Endodermal cell (in vitro differentiated cells): ENCODE data around the gene YY1. TPM values are rescaled to one million over a fixed set of nuclear protein-coding genes. Genes with fewer than 3 reads are reported as not detected.
"Not testable (repeated sequence)": the region's sequence is repeated elsewhere in the genome, so short reads cannot be mapped to it uniquely, and the experiment has no call there.

ENCODE experiments used
- DNase-seq: peaks from one replicate; pipeline ENCODE4 v3.0.0-alpha.2; 2017
- H3K27ac ChIP-seq: 2 replicates; pipeline ENCODE4 v1.5.1; 2013; ENCODE audit warnings: mild to moderate bottlenecking, low read depth, low read length, moderate library complexity
- H3K27me3 ChIP-seq: 2 replicates; pipeline ENCODE4 v1.6.1; 2013; ENCODE audit warnings: mild to moderate bottlenecking, low read length, moderate library complexity; ENCODE audit not compliant: insufficient read depth, control insufficient read depth, poor library complexity, severe bottlenecking
- H3K36me3 ChIP-seq: 2 replicates; pipeline ENCODE4 v1.7.0; 2013; ENCODE audit warnings: mild to moderate bottlenecking, low read length, moderate library complexity; ENCODE audit not compliant: control insufficient read depth, insufficient read depth
- H3K4me1 ChIP-seq: one replicate; pipeline ENCODE4 v1.7.0; 2013; ENCODE audit warnings: low read length; ENCODE audit not compliant: control insufficient read depth, insufficient read depth
- H3K4me3 ChIP-seq: 2 replicates; pipeline ENCODE4 v1.5.1; 2013; ENCODE audit warnings: mild to moderate bottlenecking, low read length, moderate library complexity
- H3K9ac ChIP-seq: 2 replicates; pipeline ENCODE4 v1.6.1; 2013; ENCODE audit warnings: mild to moderate bottlenecking, low read length, moderate library complexity; ENCODE audit not compliant: poor library complexity, severe bottlenecking; ENCODE audit errors: extremely low read depth
- H3K9me3 ChIP-seq: 2 replicates; pipeline ENCODE4 v1.6.1; 2013; ENCODE audit warnings: mild to moderate bottlenecking, low read length, moderate library complexity; ENCODE audit not compliant: control insufficient read depth
- H3K27ac Mint-ChIP-seq: 2 replicates; pipeline ENCODE4 v1.8.0; 2020; ENCODE audit warnings: mixed read lengths
- H3K27me3 Mint-ChIP-seq: 2 replicates; pipeline ENCODE4 v1.8.0; 2021; ENCODE audit warnings: mild to moderate bottlenecking, mixed read lengths; ENCODE audit not compliant: insufficient read depth
- H3K36me3 Mint-ChIP-seq: 2 replicates; pipeline ENCODE4 v1.8.0; 2020; ENCODE audit warnings: low read depth, mixed read lengths
- H3K4me1 Mint-ChIP-seq: 2 replicates; pipeline ENCODE4 v1.8.0; 2020; ENCODE audit warnings: mixed read lengths
- H3K4me3 Mint-ChIP-seq: 2 replicates; pipeline ENCODE4 v1.8.0; 2020; ENCODE audit warnings: mild to moderate bottlenecking, moderate library complexity, mixed read lengths
- H3K9me3 Mint-ChIP-seq: 2 replicates; pipeline ENCODE4 v1.8.0; 2020; ENCODE audit warnings: mild to moderate bottlenecking, mixed read lengths
- WGBS, 2 experiments: methylation state at CpG; one replicate each; pipeline versions ENCODE4 v1.1.5 to v1.1.7; 2013; ENCODE audit warnings: missing lambda C conversion rate in 2 of 2, mixed read lengths in 1 of 2; ENCODE audit not compliant: insufficient coverage in 1 of 2, insufficient read length in 1 of 2; 5-methylcytosine and 5-hydroxymethylcytosine counted together
- total RNA-seq, 2 donors: library from RNA; stranded (reverse); fragmentation: NEBNext Ultra II Directional in 1 of 2; extraction: Animal tissue kit (Norgen Biotek cat#: 25700) in 1 of 2; gene quantifications; 2 replicates in 1 of 2; 3 replicates in 1 of 2; pipeline ENCODE4 v1.2.1, GENCODE V29; 2021
- TF ChIP-seq, protein P1 (sequence below): fragments of 200-600 bp; sonication (generic); conservative IDR thresholded peaks from 2 replicates; pipeline ENCODE4 v1.5.0; 2021; ENCODE audit warnings: antibody characterized with exemption, mild to moderate bottlenecking

The YY1 gene
- total RNA-seq, 2 donors from 2014 or later = 94.8 to 103 TPM

DNA sequence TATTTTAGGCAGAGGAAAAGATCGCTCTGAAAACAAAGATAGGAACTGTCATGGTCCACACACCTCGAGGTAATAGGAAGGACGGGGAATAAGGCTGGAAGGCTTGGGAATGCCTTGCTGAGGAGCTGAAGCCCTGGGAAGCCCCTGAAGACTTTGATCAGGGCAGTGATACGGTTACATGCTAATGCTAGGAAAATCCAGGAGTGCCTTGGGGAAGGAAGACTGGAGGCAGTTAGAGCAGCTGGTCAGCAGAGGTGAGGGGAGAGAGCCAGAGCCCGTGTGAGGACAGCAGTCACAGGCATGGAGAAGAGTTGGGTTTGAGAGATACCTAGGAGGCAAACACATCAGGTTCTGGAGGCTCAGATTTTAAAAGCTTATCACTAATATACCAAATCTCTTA is 8.6 kb upstream of the YY1 start:
- Histone ChIP-seq H3K27ac (no peak overlapping the region), H3K9me3 (no peaks in the 10 kb centered on the region), H3K4me1 (no peaks in the 10 kb centered on the region), H3K27me3 (no peaks in the 10 kb centered on the region), H3K9ac (no peak overlapping the region), H3K36me3 (peaks cover 40% of the 10 kb centered on the region), H3K4me3 (no peak overlapping the region)
- Mint-ChIP-seq H3K4me3 (no peak overlapping the region), H3K27ac (peak overlapping the region; percentile 81), H3K4me1 (peaks cover 16% of the 10 kb centered on the region), H3K36me3 (peaks cover 24% of the 10 kb centered on the region), H3K27me3 (no peaks in the 10 kb centered on the region), H3K9me3 (no peaks in the 10 kb centered on the region)
- 87 to 98% methylated on average over 4 to 5 of the region's 5 CpGs for WGBS, 2 experiments
- TF ChIP-seq, protein P1, sequence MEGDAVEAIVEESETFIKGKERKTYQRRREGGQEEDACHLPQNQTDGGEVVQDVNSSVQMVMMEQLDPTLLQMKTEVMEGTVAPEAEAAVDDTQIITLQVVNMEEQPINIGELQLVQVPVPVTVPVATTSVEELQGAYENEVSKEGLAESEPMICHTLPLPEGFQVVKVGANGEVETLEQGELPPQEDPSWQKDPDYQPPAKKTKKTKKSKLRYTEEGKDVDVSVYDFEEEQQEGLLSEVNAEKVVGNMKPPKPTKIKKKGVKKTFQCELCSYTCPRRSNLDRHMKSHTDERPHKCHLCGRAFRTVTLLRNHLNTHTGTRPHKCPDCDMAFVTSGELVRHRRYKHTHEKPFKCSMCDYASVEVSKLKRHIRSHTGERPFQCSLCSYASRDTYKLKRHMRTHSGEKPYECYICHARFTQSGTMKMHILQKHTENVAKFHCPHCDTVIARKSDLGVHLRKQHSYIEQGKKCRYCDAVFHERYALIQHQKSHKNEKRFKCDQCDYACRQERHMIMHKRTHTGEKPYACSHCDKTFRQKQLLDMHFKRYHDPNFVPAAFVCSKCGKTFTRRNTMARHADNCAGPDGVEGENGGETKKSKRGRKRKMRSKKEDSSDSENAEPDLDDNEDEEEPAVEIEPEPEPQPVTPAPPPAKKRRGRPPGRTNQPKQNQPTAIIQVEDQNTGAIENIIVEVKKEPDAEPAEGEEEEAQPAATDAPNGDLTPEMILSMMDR = no peak
- DNase-seq = no peak

DNA sequence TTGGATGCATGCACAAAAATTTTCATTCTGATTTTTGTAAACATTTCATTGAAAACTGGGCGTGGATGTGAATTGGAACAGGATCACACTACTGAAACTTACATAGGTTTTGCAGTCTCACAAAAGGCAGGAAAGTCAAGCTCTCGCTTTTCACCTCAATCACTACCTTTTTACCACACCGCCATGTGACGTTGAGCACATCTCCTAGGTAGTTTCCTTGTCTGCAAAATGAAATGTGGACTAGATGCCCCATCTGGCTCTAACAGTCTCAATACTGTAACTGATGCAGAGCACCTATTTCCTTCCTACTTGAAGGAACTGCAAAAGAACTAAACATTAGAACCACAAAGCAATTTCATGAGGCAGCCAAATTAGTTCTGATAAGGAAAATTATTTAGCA is 4.4 kb upstream of the YY1 start:
- Histone ChIP-seq H3K36me3 (peaks cover 25% of the 10 kb centered on the region), H3K9me3 (no peaks in the 10 kb centered on the region), H3K4me3 (no peak overlapping the region), H3K27me3 (no peaks in the 10 kb centered on the region), H3K27ac (no peak overlapping the region), H3K9ac (no peak overlapping the region), H3K4me1 (no peaks in the 10 kb centered on the region)
- TF ChIP-seq, protein P1 = no peak
- no peak overlapping the region for H3K4me3 Mint-ChIP-seq
- no peak for DNase-seq
- peaks cover 22% of the 10 kb centered on the region for H3K36me3 Mint-ChIP-seq
- WGBS, 2 experiments = 96 to 98% methylated on average over 4 of the region's 4 CpGs
- H3K9me3 Mint-ChIP-seq = no peaks in the 10 kb centered on the region
- no peaks in the 10 kb centered on the region for H3K27me3 Mint-ChIP-seq
- H3K27ac Mint-ChIP-seq = no peak overlapping the region
- H3K4me1 Mint-ChIP-seq = peaks cover 28% of the 10 kb centered on the region

DNA sequence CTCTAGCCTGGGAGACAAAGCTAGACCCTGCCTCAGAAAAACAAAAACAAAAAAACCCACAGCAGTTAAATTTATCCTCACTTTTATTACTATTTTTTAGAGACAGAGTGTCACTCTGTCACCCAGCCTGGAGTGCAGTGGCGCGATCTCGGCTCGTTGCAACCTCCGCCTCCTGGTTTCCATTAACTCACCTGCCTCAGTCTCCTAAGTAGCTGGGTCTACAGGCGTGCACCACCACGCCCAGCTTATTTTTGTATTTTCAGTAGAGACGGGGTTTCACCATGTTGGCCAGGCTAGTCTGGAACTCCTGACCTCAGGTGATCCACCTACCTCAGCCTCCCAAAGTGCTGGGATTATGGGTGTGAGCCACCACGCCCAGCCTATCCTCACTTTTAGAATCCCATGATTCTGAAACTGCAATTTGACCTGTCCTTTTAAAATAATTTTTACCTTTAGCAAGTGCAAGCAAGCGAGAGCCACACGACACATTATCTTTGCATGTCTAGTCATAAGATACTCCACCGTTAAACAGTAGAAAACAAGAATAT is 2.6 kb upstream of the YY1 start:
- Mint-ChIP-seq H3K27ac (peak overlapping the region; percentile 41), H3K36me3 (peaks cover 22% of the 10 kb centered on the region), H3K4me1 (peaks cover 29% of the 10 kb centered on the region), H3K4me3 (peak overlapping the region; percentile 81)
- WGBS, 2 experiments = 93% methylated on average over 12 of the region's 12 CpGs
- not testable (repeated sequence) for H3K27me3 ChIP-seq, H3K9me3 Mint-ChIP-seq, H3K9me3 ChIP-seq, DNase-seq, H3K27me3 Mint-ChIP-seq, H3K9ac ChIP-seq, H3K4me1 ChIP-seq, H3K27ac ChIP-seq
- peaks cover 16% of the 10 kb centered on the region for H3K36me3 ChIP-seq
- peak overlapping the region; percentile 86 for H3K4me3 ChIP-seq

DNA sequence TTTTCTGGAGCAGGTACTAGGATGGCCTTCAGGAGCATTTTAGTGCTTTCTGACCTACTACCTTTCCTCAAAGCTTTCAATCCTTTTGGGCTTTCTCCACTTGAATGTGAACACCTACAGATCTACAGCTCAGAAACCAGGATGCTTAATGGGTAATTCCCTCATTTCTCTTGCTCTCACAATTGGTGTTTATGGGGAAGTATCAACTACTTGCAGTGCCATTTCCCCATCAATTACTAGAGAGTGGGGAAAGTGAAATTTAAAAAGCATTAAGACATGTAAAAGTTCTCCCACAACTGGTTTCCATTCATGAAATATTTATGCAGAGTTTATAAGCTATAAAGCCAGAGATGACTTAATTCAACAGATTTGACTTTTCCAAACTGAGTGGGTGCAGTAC is 2.1 kb upstream of the YY1 start:
- Mint-ChIP-seq H3K4me1 (peaks cover 27% of the 10 kb centered on the region), H3K27me3 (no peaks in the 10 kb centered on the region), H3K4me3 (peak overlapping the region; percentile 81), H3K27ac (peak overlapping the region; percentile 41), H3K9me3 (no peaks in the 10 kb centered on the region), H3K36me3 (peaks cover 25% of the 10 kb centered on the region)
- Histone ChIP-seq H3K27me3 (no peaks in the 10 kb centered on the region), H3K9me3 (no peaks in the 10 kb centered on the region), H3K9ac (peak overlapping the region; percentile 88), H3K36me3 (peaks cover 17% of the 10 kb centered on the region), H3K4me3 (peak overlapping the region; percentile 86), H3K4me1 (no peaks in the 10 kb centered on the region), H3K27ac (no peak overlapping the region)
- TF ChIP-seq, protein P1 = no peak
- no peak for DNase-seq
